ENCODE results near the gene CACNA1C. TPM values are rescaled to one million over a fixed set of nuclear protein-coding genes. Genes with fewer than 3 reads are reported as not detected.
A peak's percentile ranks its signal among the peaks of the same experiment; 100 is the strongest.

The CACNA1C gene
- total RNA-seq, 2 donors from 2014 or later: 8.1 to 18.2 TPM

DNA sequence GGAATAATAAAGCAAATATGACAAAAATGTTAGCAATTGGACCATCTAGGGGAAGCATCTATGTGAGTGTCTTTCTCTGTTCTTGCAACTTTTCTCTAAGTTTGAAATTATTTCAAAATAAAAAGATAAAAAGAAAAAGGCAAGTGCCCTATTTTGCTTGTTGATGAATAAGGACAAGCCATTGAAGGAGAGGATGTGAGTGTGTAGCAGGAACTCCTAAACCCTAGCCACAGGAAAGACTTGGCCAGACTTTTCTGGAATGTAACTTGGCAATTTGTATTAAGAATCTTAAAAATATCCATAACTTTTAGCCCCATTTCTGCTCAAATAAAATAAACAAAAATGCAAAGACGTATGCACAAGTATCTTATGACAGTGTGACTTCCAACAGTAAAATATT is 279.4 kb downstream of the CACNA1C start:
- Histone ChIP-seq H3K27ac (no peak overlapping the region), H3K27me3 (replicated peaks; ENCODE audit: insufficient read depth) (no peaks in the 10 kb centered on the region), H3K9me3 (no peaks in the 10 kb centered on the region), H3K4me3 (no peak overlapping the region), H3K4me1 (replicated peaks) (no peaks in the 10 kb centered on the region), H3K36me3 (no peaks in the 10 kb centered on the region)
- TF ChIP-seq POLR2A (IDR thresholded peaks at IDR 0.05) (no peak), POLR2AphosphoS5 (IDR thresholded peaks at IDR 0.05) (no peak)
- TF ChIP-seq, protein P1, sequence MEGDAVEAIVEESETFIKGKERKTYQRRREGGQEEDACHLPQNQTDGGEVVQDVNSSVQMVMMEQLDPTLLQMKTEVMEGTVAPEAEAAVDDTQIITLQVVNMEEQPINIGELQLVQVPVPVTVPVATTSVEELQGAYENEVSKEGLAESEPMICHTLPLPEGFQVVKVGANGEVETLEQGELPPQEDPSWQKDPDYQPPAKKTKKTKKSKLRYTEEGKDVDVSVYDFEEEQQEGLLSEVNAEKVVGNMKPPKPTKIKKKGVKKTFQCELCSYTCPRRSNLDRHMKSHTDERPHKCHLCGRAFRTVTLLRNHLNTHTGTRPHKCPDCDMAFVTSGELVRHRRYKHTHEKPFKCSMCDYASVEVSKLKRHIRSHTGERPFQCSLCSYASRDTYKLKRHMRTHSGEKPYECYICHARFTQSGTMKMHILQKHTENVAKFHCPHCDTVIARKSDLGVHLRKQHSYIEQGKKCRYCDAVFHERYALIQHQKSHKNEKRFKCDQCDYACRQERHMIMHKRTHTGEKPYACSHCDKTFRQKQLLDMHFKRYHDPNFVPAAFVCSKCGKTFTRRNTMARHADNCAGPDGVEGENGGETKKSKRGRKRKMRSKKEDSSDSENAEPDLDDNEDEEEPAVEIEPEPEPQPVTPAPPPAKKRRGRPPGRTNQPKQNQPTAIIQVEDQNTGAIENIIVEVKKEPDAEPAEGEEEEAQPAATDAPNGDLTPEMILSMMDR (IDR thresholded peaks at IDR 0.05): no peak
- WGBS: 57% methylated on average over 1 of the region's 1 CpG
- no peak for DNase-seq (ENCODE audit: low spot score)
- intact Hi-C loops (cut with DNase I): no loop called here

DNA sequence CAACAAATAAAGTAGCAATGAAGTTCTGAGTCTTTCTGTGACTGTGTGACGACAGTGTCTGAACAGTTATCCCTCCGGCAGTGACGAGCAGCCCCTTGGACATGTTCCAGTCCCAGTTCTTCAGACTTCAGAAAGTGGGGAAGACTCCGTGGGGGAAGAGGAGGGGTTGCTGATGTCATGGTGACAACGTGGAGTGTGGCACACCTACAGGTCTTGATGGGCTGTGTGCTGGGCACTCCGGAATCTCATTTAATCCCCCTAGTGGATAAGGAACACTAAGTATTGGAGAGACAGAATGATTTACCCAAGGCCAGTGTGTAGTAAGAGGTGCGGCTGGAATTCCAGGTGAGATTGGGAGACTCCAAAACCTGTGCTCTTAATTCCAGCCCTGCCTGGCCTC is 280.2 kb downstream of the CACNA1C start:
- no peaks in the 10 kb centered on the region for H3K9me3 ChIP-seq
- TF ChIP-seq POLR2A (IDR thresholded peaks at IDR 0.05) (no peak), POLR2AphosphoS5 (IDR thresholded peaks at IDR 0.05) (no peak)
- TF ChIP-seq, protein P1 (IDR thresholded peaks at IDR 0.05): no peak
- DNase-seq (ENCODE audit: low spot score): no peak
- H3K27me3 ChIP-seq (replicated peaks; ENCODE audit: insufficient read depth): no peaks in the 10 kb centered on the region
- WGBS: 44% methylated on average over 7 of the region's 7 CpGs
- H3K4me1 ChIP-seq (replicated peaks): no peaks in the 10 kb centered on the region
- no peaks in the 10 kb centered on the region for H3K36me3 ChIP-seq
- intact Hi-C loops (cut with DNase I): no loop called here
- no peak overlapping the region for H3K4me3 ChIP-seq
- H3K27ac ChIP-seq: no peak overlapping the region

DNA sequence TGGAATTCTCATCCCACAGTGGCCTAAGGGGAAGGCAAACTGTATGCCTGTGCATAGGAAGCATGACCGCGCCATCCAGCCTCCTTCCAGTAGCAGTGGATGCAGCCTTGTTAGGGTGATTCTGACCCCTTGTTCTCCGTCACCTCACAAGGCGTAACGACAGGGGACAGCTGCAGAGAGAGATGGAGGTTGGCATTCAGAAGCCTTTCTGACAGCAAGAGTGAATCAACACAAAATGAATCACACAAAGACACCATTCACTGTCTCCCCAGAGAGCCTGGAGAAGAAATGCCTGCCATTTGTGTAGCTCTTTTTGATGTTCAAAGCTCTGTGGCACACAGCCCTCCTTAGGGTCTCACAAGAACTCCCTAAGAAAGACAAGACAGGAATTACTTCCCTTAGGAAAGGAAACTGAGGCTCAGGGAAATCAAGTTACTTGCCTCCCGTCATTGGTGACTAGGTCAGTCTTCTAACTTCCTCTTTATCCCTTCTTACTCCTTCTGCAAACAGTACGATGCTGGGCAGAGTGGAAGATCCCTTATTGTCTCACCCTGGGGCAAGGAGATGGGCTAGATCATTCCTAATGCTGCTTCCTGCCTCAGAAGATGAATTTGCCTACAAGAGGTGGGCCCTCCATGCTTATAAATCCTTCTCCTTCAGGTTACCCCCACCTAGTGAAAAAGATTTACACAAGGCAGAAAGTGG is 280.9 kb downstream of the CACNA1C start:
- Histone ChIP-seq H3K9me3 (no peaks in the 10 kb centered on the region), H3K4me3 (no peak overlapping the region), H3K4me1 (replicated peaks) (no peaks in the 10 kb centered on the region), H3K36me3 (no peaks in the 10 kb centered on the region), H3K27me3 (replicated peaks; ENCODE audit: insufficient read depth) (no peaks in the 10 kb centered on the region), H3K27ac (no peak overlapping the region)
- DNase-seq (ENCODE audit: low spot score): no peak
- intact Hi-C loops (cut with DNase I): no loop called here
- TF ChIP-seq, protein P1 (IDR thresholded peaks at IDR 0.05): no peak
- TF ChIP-seq POLR2A (IDR thresholded peaks at IDR 0.05) (no peak), POLR2AphosphoS5 (IDR thresholded peaks at IDR 0.05) (no peak)
- 93% methylated on average over 7 of the region's 7 CpGs for WGBS

DNA sequence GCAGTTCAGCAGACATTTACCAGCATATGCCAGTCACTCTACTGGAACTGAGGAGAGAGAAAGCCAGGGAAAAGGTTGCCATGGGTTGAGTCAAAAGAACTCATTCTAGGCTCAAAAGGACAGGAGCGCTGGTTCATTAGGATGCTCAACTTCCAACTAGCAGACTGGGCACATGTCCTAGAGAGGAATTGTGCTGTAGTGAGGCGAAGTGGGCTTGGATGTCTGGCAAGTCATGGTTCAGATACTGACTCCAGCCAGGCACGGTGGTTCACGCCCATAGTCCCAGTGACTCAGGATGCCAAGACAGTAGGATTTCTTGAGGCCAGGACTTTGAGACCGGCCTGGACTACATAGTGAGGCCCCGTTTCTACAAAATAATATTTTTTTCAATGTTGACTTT is 281.5 kb downstream of the CACNA1C start:
- intact Hi-C loops (cut with DNase I): no loop called here
- 84% methylated on average over 6 of the region's 6 CpGs for WGBS
- H3K27ac ChIP-seq: no peak overlapping the region
- H3K9me3 ChIP-seq: no peaks in the 10 kb centered on the region
- no peak overlapping the region for H3K4me3 ChIP-seq
- TF ChIP-seq POLR2A (IDR thresholded peaks at IDR 0.05) (no peak), POLR2AphosphoS5 (IDR thresholded peaks at IDR 0.05) (no peak)
- TF ChIP-seq, protein P1 (IDR thresholded peaks at IDR 0.05): no peak
- no peaks in the 10 kb centered on the region for H3K36me3 ChIP-seq
- DNase-seq (ENCODE audit: low spot score): no peak
- H3K27me3 ChIP-seq (replicated peaks; ENCODE audit: insufficient read depth): no peaks in the 10 kb centered on the region
- H3K4me1 ChIP-seq (replicated peaks): no peaks in the 10 kb centered on the region

DNA sequence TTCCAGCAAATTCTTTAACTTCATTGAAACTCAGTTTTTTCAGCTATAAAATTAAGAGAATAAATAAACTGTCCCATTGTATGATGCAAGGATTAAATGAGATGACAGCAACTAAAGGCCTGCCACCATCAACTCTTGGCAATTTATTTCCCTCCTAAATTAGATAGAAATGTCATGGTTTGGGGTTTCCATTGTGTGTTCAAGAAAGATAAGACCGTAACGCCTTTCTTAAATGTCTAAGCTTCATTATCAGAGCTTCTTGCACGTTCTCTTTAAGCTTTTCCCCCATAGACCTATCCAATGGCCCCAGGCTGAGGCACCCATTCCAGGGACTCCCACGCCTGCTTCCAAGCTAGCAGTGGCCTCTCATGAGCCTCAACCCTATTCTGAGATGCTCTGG is 281.9 kb downstream of the CACNA1C start:
- 88% methylated on average over 4 of the region's 4 CpGs for WGBS
- H3K27ac ChIP-seq: peak overlapping the region in 1 of 2 donors; percentile 76
- TF ChIP-seq, protein P1 (IDR thresholded peaks at IDR 0.05): no peak
- no peak for TF ChIP-seq POLR2A (IDR thresholded peaks at IDR 0.05)
- TF ChIP-seq POLR2AphosphoS5 (IDR thresholded peaks at IDR 0.05): no peak
- intact Hi-C loops (cut with DNase I): no loop called here
- H3K4me1 ChIP-seq (replicated peaks): no peaks in the 10 kb centered on the region
- H3K36me3 ChIP-seq: no peaks in the 10 kb centered on the region
- no peak for DNase-seq (ENCODE audit: low spot score)
- no peaks in the 10 kb centered on the region for H3K9me3 ChIP-seq
- no peak overlapping the region for H3K4me3 ChIP-seq
- no peaks in the 10 kb centered on the region for H3K27me3 ChIP-seq (replicated peaks; ENCODE audit: insufficient read depth)
